ENCODE measurements around the gene GASK1B.

Gene GASK1B

DNA sequence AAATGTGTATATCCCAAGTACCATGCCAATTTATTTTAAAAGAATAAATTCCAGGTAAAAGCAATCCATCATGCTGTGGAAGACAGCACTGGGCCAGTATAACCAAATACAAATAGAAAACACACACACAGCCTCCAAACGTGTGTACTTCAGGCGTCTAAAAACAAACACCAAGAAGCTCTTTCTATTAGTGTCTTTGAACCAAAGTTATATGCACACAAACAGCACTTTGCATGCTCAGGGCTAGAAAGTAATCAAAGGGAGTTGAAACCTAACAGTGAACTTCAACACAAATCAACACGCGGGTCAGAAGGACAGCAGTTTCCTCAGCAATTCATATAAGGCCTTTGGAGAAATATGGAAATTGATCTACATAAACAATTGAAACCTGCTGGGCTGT lies 15.4 kb downstream of the GASK1B start:
- DNase-seq (ENCODE audit: low spot score): no peak
- in situ Hi-C loops (cut with MboI; ENCODE audit: low pct_unique_long_range_greater_than_20kb, low sequenced_read_pairs, unreplicated experiment): loop anchor here (25.0 kb wide), 1 partner anchor 170 kb away; no protein-coding TSS in a partner anchor
- TF ChIP-seq, protein P1, sequence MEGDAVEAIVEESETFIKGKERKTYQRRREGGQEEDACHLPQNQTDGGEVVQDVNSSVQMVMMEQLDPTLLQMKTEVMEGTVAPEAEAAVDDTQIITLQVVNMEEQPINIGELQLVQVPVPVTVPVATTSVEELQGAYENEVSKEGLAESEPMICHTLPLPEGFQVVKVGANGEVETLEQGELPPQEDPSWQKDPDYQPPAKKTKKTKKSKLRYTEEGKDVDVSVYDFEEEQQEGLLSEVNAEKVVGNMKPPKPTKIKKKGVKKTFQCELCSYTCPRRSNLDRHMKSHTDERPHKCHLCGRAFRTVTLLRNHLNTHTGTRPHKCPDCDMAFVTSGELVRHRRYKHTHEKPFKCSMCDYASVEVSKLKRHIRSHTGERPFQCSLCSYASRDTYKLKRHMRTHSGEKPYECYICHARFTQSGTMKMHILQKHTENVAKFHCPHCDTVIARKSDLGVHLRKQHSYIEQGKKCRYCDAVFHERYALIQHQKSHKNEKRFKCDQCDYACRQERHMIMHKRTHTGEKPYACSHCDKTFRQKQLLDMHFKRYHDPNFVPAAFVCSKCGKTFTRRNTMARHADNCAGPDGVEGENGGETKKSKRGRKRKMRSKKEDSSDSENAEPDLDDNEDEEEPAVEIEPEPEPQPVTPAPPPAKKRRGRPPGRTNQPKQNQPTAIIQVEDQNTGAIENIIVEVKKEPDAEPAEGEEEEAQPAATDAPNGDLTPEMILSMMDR (IDR thresholded peaks at IDR 0.05; ENCODE audit: extremely low read depth, insufficient read depth, missing control alignments): no peak

DNA sequence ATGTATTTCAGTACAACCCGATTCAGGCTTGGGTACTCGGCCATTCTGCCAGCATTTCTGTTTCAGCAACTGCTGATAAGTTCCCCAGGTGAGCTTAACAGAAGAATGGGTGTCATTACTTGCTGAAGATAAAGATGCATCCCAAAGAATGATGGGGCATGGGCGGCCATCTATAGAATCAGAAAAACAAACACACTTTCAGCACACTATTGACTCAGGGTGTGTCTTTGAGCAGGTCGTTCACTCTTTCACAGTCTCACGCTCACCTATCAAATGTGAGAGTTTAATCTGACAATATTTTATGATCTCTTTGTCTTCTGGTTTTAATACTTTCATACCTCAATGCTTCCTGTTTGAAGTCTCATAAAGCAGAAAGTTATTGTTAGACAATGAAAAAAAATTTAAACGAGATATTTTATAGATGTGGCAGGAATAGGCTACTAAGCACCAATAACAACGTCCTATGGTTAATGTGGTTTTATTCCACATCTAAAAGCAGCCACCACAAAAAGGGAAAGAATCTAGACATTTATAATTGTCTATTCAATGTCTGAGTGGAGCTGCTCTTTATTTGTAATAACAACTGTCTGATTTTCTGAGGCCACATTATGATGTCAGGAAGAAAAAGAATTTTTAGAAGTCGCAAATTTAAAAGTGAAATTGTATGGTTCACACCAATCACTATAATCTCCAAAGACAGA lies 17.0 kb downstream of the GASK1B start:
- in situ Hi-C loops (cut with MboI; ENCODE audit: low pct_unique_long_range_greater_than_20kb, low sequenced_read_pairs, unreplicated experiment): loop anchor here (25.0 kb wide), 1 partner anchor 169 kb away; no protein-coding TSS in a partner anchor
- TF ChIP-seq, protein P1 (IDR thresholded peaks at IDR 0.05; ENCODE audit: extremely low read depth, insufficient read depth, missing control alignments): no peak
- no peak for DNase-seq (ENCODE audit: low spot score)

DNA sequence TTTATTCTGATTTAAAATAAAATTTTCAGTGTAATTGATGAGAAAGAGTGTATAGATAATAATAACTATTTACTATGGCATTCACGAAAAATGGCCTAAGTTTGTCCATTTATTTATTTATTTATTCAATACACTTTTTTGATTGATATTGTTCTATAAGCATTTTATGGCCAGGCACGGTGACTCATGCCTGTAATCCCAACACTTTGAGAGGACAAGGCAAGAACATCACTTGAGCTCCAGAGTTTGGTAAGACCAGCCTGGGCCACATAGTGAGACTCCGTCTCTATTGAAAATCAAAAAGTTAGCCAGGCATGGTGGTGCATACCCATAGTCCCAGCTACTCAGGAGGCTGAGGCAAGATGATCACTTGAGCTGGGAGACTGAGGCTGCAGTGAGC lies 25.7 kb downstream of the GASK1B start:
- in situ Hi-C loops (cut with MboI; ENCODE audit: low pct_unique_long_range_greater_than_20kb, low sequenced_read_pairs, unreplicated experiment): no loop called here
- DNase-seq (ENCODE audit: low spot score): no peak
- TF ChIP-seq, protein P1 (IDR thresholded peaks at IDR 0.05; ENCODE audit: extremely low read depth, insufficient read depth, missing control alignments): no peak

DNA sequence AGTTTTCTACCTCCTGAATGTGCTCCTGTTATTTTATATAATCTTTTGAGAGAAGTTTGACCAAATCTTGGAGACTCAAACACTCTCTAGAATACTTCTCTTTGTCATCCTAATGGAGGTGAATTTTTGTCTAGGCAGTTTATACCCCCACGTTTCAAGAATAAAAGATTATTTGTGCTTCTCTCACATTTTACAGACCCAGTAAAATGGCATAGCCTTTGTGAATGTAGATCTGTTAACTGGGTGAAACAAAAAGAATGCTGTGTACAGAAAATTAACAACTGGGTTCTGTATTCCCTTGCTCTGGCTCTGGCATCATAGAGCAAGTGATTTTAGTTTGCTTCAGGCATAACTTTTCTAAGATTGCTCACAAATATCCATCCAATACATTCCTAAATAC lies 26.1 kb downstream of the GASK1B start:
- TF ChIP-seq, protein P1 (IDR thresholded peaks at IDR 0.05; ENCODE audit: extremely low read depth, insufficient read depth, missing control alignments): no peak
- DNase-seq (ENCODE audit: low spot score): no peak
- in situ Hi-C loops (cut with MboI; ENCODE audit: low pct_unique_long_range_greater_than_20kb, low sequenced_read_pairs, unreplicated experiment): no loop called here

DNA sequence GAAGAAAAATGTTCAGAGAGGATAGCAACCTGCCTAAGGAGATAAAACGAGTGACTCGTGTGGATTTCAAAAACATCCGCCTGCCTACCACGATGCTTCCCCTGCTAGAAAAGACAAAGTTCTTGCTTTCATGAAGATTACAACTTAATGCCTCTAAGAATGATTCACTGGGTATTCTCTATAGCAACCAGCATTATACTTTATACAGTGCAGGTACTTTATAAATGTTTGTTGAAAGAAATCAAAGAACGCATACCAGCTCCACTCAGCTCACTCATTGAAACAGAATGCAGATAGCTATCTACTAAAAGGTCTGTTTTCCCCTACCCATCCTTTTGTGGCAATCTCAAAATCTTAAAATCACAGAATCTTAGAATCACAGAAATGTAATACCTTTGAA lies 33.7 kb downstream of the GASK1B start:
- in situ Hi-C loops (cut with MboI; ENCODE audit: low pct_unique_long_range_greater_than_20kb, low sequenced_read_pairs, unreplicated experiment): no loop called here
- TF ChIP-seq, protein P1 (IDR thresholded peaks at IDR 0.05; ENCODE audit: extremely low read depth, insufficient read depth, missing control alignments): no peak
- DNase-seq (ENCODE audit: low spot score): no peak

DNA sequence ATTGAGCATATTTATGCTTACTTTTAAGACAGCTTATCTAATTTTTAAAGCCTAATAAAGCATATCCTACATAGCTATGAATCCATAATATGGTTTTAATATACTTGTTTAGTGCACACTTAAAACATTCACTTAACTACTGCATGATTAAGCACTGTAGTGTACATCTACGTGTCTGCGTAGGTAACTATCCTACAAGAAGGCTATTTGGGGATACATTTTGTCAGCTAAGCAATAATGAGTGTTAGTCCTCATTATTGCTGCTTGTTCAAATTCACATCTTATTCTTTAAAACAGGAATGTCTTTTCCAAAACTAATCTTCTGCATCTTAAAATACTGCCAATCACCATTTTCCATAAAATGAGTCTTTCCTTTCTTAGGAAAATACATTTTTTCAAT lies 38.6 kb downstream of the GASK1B start:
- TF ChIP-seq, protein P1 (IDR thresholded peaks at IDR 0.05; ENCODE audit: extremely low read depth, insufficient read depth, missing control alignments): no peak
- in situ Hi-C loops (cut with MboI; ENCODE audit: low pct_unique_long_range_greater_than_20kb, low sequenced_read_pairs, unreplicated experiment): no loop called here
- DNase-seq (ENCODE audit: low spot score): no peak

All from GM13977 (cell line).